T-cell (primary cell): Measurements from ENCODE around the gene SORD. TPM values are rescaled to one million over a fixed set of nuclear protein-coding genes. Genes with fewer than 3 reads are reported as not detected.
A peak's percentile ranks its signal among the peaks of the same experiment; 100 is the strongest.
"Not testable (repeated sequence)": the region's sequence is repeated elsewhere in the genome, so short reads cannot be mapped to it uniquely, and the experiment has no call there.

Experiments
- ATAC-seq, 4 experiments: fragments of 200-7000 bp in 3 of 4; fragments of 150-1000 bp in 1 of 4; cut with Tn5 transposase; replicated peaks in 1 of 4; 1 replicate in 3 of 4; 2 replicates in 1 of 4; pipeline ENCODE4 v1.10.0; 2021; ENCODE audit warnings: moderate library complexity in 3 of 4, mild to moderate bottlenecking in 2 of 4, moderate number of reproducible peaks in 1 of 4
- CTCF ChIA-PET, 2 donors: fragments of 300-600 bp; sonication (Branson Sonifier 250); formaldehyde crosslinking; loops; one replicate each; lab custom pipeline; 2022; ENCODE audit warnings: antibody characterized with exemption in 2 of 2; lab: Charles Lee
- POLR2A ChIA-PET, 2 donors: fragments of 300-600 bp; sonication (Branson Sonifier 250); formaldehyde crosslinking; loops; one replicate each; lab custom pipeline; 2022; ENCODE audit warnings: antibody characterized with exemption in 2 of 2; lab: Charles Lee
- DNase-seq, 35 experiments: peaks; one replicate each; pipeline versions ENCODE4 v3.0.0 to v3.0.0-alpha.2; 2013 to 2023
- H3K27ac ChIP-seq: one replicate; pipeline ENCODE4 v1.5.1; 2013; ENCODE audit warnings: low read length
- H3K27me3 ChIP-seq, 2 experiments: replicated peaks in 1 of 2; 1 replicate in 1 of 2; 2 replicates in 1 of 2; pipeline versions ENCODE4 v1.6.1 to v1.7.0; 2013; ENCODE audit warnings: low read length in 1 of 2, mixed read lengths in 1 of 2; ENCODE audit not compliant: control insufficient read depth in 2 of 2, insufficient read depth in 2 of 2; ENCODE audit errors: extremely low read depth in 1 of 2
- H3K36me3 ChIP-seq, 2 donors: 1 replicate in 1 of 2; 2 replicates in 1 of 2; pipeline versions ENCODE4 v1.6.1 to v1.7.0; 2013; ENCODE audit warnings: low read length in 1 of 2; ENCODE audit not compliant: control insufficient read depth in 2 of 2, insufficient read depth in 1 of 2; ENCODE audit errors: extremely low read depth in 1 of 2
- H3K4me1 ChIP-seq, 2 experiments: 1 replicate in 1 of 2; 2 replicates in 1 of 2; pipeline versions ENCODE4 v1.6.1 to v1.7.0; 2013; ENCODE audit warnings: low read length in 2 of 2, mixed read lengths in 1 of 2; ENCODE audit not compliant: insufficient read depth in 2 of 2, control insufficient read depth in 1 of 2; ENCODE audit errors: extremely low read depth in 1 of 2
- H3K4me3 ChIP-seq, 2 donors: 1 replicate in 1 of 2; 2 replicates in 1 of 2; pipeline versions ENCODE4 v1.5.1 to v1.7.0; 2013; ENCODE audit warnings: mild to moderate bottlenecking in 2 of 2, low read length in 1 of 2, moderate library complexity in 1 of 2; ENCODE audit not compliant: control insufficient read depth in 1 of 2; ENCODE audit errors: extremely low read depth in 1 of 2
- H3K9me3 ChIP-seq: 2 replicates; pipeline ENCODE4 v1.7.0; 2013
- H3K27ac Mint-ChIP-seq, 2 donors: one replicate each; pipeline ENCODE4 v1.8.0; 2020 to 2021; ENCODE audit warnings: mild to moderate bottlenecking in 2 of 2, mixed read lengths in 2 of 2
- H3K27me3 Mint-ChIP-seq, 2 donors: one replicate each; pipeline ENCODE4 v1.8.0; 2021 to 2022; ENCODE audit warnings: mixed read lengths in 2 of 2
- H3K36me3 Mint-ChIP-seq: one replicate; pipeline ENCODE4 v1.8.0; 2021; ENCODE audit warnings: mixed read lengths
- H3K4me1 Mint-ChIP-seq, 3 donors: one replicate each; pipeline ENCODE4 v1.8.0; 2020 to 2022; ENCODE audit warnings: mixed read lengths in 3 of 3, mild to moderate bottlenecking in 1 of 3
- H3K4me3 Mint-ChIP-seq, 3 donors: one replicate each; pipeline ENCODE4 v1.8.0; 2020 to 2022; ENCODE audit warnings: mild to moderate bottlenecking in 3 of 3, mixed read lengths in 3 of 3, moderate library complexity in 3 of 3
- H3K9me3 Mint-ChIP-seq, 3 donors: one replicate each; pipeline ENCODE4 v1.8.0; 2020 to 2022; ENCODE audit warnings: mixed read lengths in 3 of 3
- whole genome bisulfite sequencing: methylation state at CpG from one replicate; pipeline ENCODE4 v1.1.5; 2013; ENCODE audit warnings: missing lambda C conversion rate; ENCODE audit not compliant: insufficient coverage; 5-methylcytosine and 5-hydroxymethylcytosine counted together
- total RNA-seq, 35 experiments: library from RNA in 6 of 35; stranded (reverse) in 6 of 35; fragments of 120-200 nt in 1 of 35; gene quantifications; one replicate each; pipeline versions ENCODE4 v1.2.1 to v1.2.4 and lab custom pipeline; 2013 to 2026

The SORD gene
- total RNA-seq, 5 donors from 2014 or later (not counting 1 experiment from before 2014, with no cell fraction given), result 2.6 to 6.0 (median 5.1) TPM

DNA sequence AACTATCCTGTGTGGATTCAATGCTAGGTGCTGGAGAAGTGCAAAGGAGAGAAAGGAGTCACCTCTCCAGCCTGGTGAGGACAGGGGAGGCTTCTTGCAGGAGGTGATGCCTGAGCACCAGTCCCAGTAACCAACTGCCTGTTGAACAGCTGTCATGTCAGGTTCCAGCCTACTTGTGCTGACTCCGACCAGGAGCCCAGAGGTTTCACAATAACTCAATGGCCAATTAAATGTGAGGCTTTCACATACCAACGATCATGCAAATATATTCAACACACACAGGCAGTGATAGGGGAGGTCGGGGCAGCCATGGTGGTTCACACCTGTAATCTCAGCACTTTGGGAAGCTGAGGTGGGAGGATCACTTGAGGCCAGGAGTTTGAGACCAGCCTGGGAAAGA is 7.7 kb downstream of the SORD start:
- Mint-ChIP-seq H3K36me3 (peaks cover 10% of the 10 kb centered on the region), H3K4me1 (peaks cover 4 to 8% (median 4%) of the 10 kb centered on the region in 3 donors), H3K27ac (no peak overlapping the region), H3K27me3 (no peaks in the 10 kb centered on the region), H3K9me3 (no peaks in the 10 kb centered on the region), H3K4me3 (no peak overlapping the region)
- Histone ChIP-seq H3K36me3 (no peaks in the 10 kb centered on the region), H3K27ac (no peak overlapping the region), H3K4me1 (no peaks in the 10 kb centered on the region), H3K27me3 (no peaks in the 10 kb centered on the region), H3K4me3 (no peak overlapping the region), H3K9me3 (no peaks in the 10 kb centered on the region)
- WGBS, result 100% methylated on average over 1 of the region's 3 CpGs
- ChIA-PET POLR2A (interaction anchor here in 1 of 2 donors (0.6 kb wide), 1 partner anchor 212 kb away, joined by 3 read pairs; no protein-coding TSS in a partner anchor), CTCF (interaction anchor here in 1 of 2 donors (0.7 kb wide), 1 partner anchor 1123 kb away, joined by 3 read pairs; no protein-coding TSS in a partner anchor)
- ATAC-seq (no peak), DNase-seq (no peak)

DNA sequence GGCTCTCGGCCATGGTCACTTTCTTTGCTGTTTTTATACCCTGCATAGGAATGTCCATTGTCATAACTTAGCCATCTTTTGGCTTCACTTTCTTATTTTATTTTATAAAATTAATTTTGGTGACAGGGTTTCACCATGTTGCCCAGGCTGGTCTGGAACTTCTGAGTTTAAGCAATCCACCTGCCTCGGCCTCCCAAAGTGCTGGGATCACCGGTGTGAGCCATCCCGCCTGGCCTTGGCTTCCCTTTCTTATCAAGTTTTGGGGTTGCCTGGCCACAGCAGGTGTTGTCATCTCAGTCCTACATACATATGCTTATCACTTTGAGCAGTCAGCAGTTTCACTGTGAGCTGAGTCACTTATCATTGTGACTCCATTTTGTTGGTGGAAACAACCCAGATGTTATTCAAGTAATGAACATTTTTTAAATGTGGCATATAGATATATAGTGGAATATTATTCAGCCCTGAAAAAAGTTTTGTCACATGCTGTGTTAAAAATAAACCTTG is 8.6 kb downstream of the SORD start:
- Mint-ChIP-seq H3K4me1 (peaks cover 11% of the 10 kb centered on the region in 3 donors), H3K36me3 (peaks cover 11% of the 10 kb centered on the region)
- POLR2A ChIA-PET, H3K36me3 ChIP-seq, DNase-seq, H3K4me1 ChIP-seq, ATAC-seq, H3K27ac ChIP-seq, H3K4me3 ChIP-seq, H3K4me3 Mint-ChIP-seq, H3K27ac Mint-ChIP-seq, H3K9me3 Mint-ChIP-seq, H3K27me3 Mint-ChIP-seq, CTCF ChIA-PET, H3K27me3 ChIP-seq, H3K9me3 ChIP-seq: not testable (repeated sequence)
- no CpG with 5 or more reads among the region's 4 CpGs for WGBS

DNA sequence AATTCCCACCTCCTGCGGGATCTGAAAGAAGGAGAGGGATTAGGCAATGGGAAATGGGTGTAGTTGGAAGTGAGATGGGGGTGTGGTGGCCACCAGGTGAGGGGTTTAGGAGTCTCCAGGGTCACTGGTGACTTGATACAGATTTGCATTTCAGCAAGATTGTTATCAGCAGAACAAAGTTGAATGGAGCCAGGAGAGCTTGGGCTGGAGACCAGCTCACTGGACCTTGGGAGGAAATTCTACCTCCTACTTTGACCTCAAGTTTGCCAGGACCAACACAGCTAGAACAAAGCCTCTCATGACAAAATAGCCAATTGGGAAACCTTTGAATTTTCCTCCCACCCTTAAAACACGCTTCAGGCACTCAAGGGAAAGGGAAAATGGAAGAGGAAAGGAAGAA is 9.5 kb downstream of the SORD start:
- H3K27ac ChIP-seq, H3K27me3 ChIP-seq, DNase-seq, H3K36me3 ChIP-seq, H3K27ac Mint-ChIP-seq, ATAC-seq, H3K4me1 ChIP-seq, POLR2A ChIA-PET, H3K4me3 ChIP-seq, H3K9me3 ChIP-seq, H3K27me3 Mint-ChIP-seq, CTCF ChIA-PET, H3K9me3 Mint-ChIP-seq, H3K4me3 Mint-ChIP-seq: not testable (repeated sequence)
- WGBS, result no CpG with 5 or more reads among the region's 2 CpGs
- H3K36me3 Mint-ChIP-seq, result peaks cover 11% of the 10 kb centered on the region
- peaks cover 15 to 20% (median 18%) of the 10 kb centered on the region in 3 donors for H3K4me1 Mint-ChIP-seq

DNA sequence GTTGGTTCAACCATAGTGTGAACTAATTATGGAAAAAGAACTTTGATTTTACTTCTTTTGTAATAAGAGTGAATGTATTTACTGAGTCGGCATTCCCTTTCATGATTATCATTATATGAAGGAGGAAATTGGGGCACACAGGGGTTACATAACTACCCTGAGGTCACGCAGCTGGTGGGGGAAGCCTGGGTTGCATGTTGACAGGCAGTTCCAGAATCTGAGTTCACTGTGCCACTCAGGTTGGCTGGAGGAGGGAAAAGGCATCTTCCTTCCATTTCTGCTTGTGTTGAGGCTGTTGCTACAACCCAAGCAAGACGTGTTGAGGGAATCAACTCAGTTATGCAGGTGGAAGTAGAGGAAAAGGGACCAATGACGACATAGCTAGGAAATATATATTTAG is 11.1 kb downstream of the SORD start:
- H3K4me3 Mint-ChIP-seq, H3K27me3 Mint-ChIP-seq, POLR2A ChIA-PET, H3K27me3 ChIP-seq, ATAC-seq, DNase-seq, H3K4me1 ChIP-seq, H3K4me3 ChIP-seq, H3K36me3 ChIP-seq, H3K9me3 ChIP-seq, CTCF ChIA-PET, H3K9me3 Mint-ChIP-seq, H3K27ac ChIP-seq, H3K27ac Mint-ChIP-seq: not testable (repeated sequence)
- peaks cover 15 to 24% (median 18%) of the 10 kb centered on the region in 3 donors for H3K4me1 Mint-ChIP-seq
- peaks cover 11% of the 10 kb centered on the region for H3K36me3 Mint-ChIP-seq
- 100% methylated on average over 1 of the region's 4 CpGs for WGBS

DNA sequence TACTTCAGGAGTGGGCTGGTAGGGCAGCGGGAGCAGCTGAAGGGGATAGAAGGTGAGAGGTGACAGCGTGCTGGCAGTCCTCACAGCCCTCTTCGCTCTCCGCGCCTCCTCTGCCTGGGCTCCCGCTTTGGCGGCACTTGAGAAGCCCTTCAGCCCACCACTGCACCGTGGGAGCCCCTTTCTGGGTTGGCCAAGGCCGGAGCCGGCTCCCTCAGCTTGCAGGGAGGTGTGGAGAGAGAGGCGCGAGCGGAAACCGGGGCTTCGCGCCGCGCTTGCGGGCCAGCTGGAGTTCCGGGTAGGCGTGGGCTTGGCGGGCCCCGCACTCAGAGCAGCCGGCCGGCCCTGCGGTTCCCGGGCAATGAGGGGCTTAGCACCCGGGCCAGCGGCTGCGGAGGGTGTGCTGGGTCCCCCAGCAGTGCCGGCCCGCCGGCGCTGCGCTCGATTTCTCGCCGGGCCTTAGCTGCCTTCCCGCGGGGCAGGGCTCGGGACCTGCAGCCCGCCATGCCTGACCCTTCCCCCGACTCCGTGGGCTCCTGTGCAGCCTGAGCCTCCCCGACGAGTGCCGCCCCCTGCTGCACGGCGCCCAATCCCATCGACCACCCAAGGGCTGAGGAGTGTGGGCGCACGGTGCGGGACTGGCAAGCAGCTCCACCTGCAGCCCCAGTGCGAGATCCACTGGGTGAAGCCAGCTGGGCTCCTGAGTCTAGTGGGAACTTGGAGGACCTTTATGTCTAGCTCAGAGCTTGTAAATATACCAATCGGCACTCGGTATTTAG is 11.8 kb downstream of the SORD start:
- POLR2A ChIA-PET, H3K4me3 Mint-ChIP-seq, H3K27me3 Mint-ChIP-seq, H3K4me1 ChIP-seq, H3K27ac ChIP-seq, H3K36me3 ChIP-seq, H3K27ac Mint-ChIP-seq, DNase-seq, H3K9me3 ChIP-seq, ATAC-seq, H3K9me3 Mint-ChIP-seq, H3K4me3 ChIP-seq, H3K27me3 ChIP-seq: not testable (repeated sequence)
- 96% methylated on average over 44 of the region's 56 CpGs for WGBS
- CTCF ChIA-PET, result interaction anchor here (0.6 to 1.6 kb wide), 4 partner anchors 66 to 459 kb away, joined by 3 to 4 read pairs (median 3); no protein-coding TSS in a partner anchor
- H3K36me3 Mint-ChIP-seq, result peaks cover 11% of the 10 kb centered on the region
- peaks cover 15 to 24% (median 18%) of the 10 kb centered on the region in 3 donors for H3K4me1 Mint-ChIP-seq

DNA sequence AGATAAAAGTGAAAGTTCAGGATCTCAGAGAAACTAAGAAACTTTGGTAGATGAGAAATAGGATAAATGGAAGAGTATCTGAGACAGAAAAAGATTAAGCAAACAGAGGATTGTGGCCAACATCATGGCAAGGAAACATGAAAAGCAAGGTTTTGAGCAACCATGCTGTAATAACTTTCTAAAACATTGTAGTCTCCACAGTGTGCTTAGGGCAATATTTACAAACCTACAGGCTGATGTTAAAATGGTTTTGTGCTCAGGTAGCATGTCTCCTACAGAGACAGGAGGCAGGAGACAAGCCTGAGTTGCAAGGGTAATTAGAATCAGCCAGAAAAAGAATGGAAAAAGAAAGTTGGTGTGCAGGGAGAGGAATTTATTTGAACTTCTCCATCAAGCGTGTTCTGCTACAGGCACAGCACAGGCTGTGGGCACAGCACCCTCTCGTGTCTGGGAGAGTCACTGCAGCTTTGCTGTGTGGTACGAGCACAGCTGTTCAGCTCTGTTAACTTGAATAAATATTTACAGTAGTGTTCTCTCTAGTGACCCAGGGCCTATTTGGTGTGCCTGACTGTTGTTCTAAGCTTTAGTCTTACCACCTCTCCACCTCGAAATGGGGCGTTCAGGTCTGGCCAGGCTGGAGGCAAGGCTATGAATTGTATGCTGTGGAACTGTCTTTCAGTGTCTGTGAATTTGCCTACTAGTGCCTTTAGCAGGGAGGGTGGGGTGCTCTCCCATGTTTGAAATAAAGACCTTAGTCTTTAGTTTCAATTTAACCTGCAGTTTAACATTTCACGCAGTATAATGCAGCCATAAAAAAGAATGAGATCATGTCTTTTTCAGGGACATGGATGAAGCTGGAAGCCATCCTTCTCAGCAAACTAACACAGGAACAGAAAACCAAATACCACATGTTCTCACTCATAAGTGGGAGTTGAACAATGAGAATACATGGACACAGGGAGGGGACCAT is 14.1 kb downstream of the SORD start:
- ATAC-seq, result peak; percentile 80 to 93 (median 90)

More for the DNA sequence above, 14.1 kb downstream of the SORD start:
- H3K27ac Mint-ChIP-seq, H3K27ac ChIP-seq, H3K36me3 Mint-ChIP-seq, H3K27me3 Mint-ChIP-seq, H3K36me3 ChIP-seq, H3K9me3 ChIP-seq, POLR2A ChIA-PET, H3K27me3 ChIP-seq, H3K9me3 Mint-ChIP-seq, H3K4me3 ChIP-seq, H3K4me1 ChIP-seq: not testable (repeated sequence)
- peak overlapping the region in 1 of 3 donors; percentile 63 for H3K4me3 Mint-ChIP-seq
- peaks cover 15 to 24% (median 18%) of the 10 kb centered on the region in 3 donors for H3K4me1 Mint-ChIP-seq
- DNase-seq, result peak; percentile 39 to 79 (median 65)
- CTCF ChIA-PET, result interaction anchor here (0.5 to 1.7 kb wide), 12 partner anchors 65 to 457 kb away, joined by 3 to 7 read pairs (median 4); no protein-coding TSS in a partner anchor
- 20% methylated on average over 1 of the region's 6 CpGs for WGBS
